OCI-LY7 (cell line): Measurements from ENCODE around the gene PLA2G4A. TPM values are rescaled to one million over a fixed set of nuclear protein-coding genes. Genes with fewer than 3 reads are reported as not detected.

Experiments
- BruUV-seq: library from RNA; stranded (reverse); fragments of 400-500 nt; replicated peaks from 2 replicates; lab custom pipeline; 2021; lab: Mats Ljungman, UMichigan
- CTCF ChIA-PET: fragments of 300-600 bp; sonication (Branson Sonifier 250); formaldehyde crosslinking; loops from one replicate; lab custom pipeline; 2022; ENCODE audit warnings: antibody characterized with exemption; ENCODE audit not compliant: unreplicated experiment; lab: Charles Lee
- POLR2A ChIA-PET: fragments of 300-600 bp; sonication (Branson Sonifier 250); formaldehyde crosslinking; loops from one replicate; lab custom pipeline; 2022; ENCODE audit warnings: antibody characterized with exemption; lab: Charles Lee
- DNase-seq: peaks from one replicate; pipeline ENCODE4 v3.0.0-alpha.2; 2015; ENCODE audit warnings: low spot score
- H2AFZ ChIP-seq: fragments of 200-600 bp; sonication (generic), shearing (Covaris generic); 2 replicates; pipeline ENCODE4 v1.6.1; 2014; ENCODE audit warnings: mild to moderate bottlenecking, antibody characterized with exemption, low read length, moderate library complexity
- H3K27ac ChIP-seq: fragments of 200-600 bp; sonication (generic); 2 replicates; pipeline ENCODE4 v1.5.1; 2014; ENCODE audit warnings: mixed run types, low read depth, mild to moderate bottlenecking, moderate library complexity, low read length, inconsistent platforms; ENCODE audit not compliant: poor library complexity, severe bottlenecking
- H3K36me3 ChIP-seq: fragments of 200-600 bp; sonication (generic); 2 replicates; pipeline ENCODE4 v1.6.1; 2014; ENCODE audit warnings: mild to moderate bottlenecking, antibody characterized with exemption, low read length, moderate library complexity, mixed read lengths; ENCODE audit not compliant: insufficient read depth
- H3K4me1 ChIP-seq: fragments of 200-600 bp; sonication (generic); 2 replicates; pipeline ENCODE4 v1.5.1; 2014; ENCODE audit warnings: mild to moderate bottlenecking, low read length; ENCODE audit not compliant: insufficient read depth, poor library complexity, severe bottlenecking
- H3K4me2 ChIP-seq: fragments of 200-600 bp; sonication (generic); 2 replicates; pipeline ENCODE4 v1.6.1; 2014; ENCODE audit warnings: mild to moderate bottlenecking, low read length
- H3K4me3 ChIP-seq: fragments of 200-600 bp; sonication (generic); 2 replicates; pipeline ENCODE4 v1.5.1; 2014; ENCODE audit warnings: mild to moderate bottlenecking, low read depth, low read length; ENCODE audit not compliant: poor library complexity, severe bottlenecking
- H3K79me2 ChIP-seq: fragments of 200-600 bp; sonication (generic); 2 replicates; pipeline ENCODE4 v1.6.1; 2016; ENCODE audit warnings: low read depth, mild to moderate bottlenecking, low read length, moderate library complexity, mixed read lengths; ENCODE audit not compliant: insufficient read depth
- H3K9me2 ChIP-seq: fragments of 200-600 bp; sonication (generic); 2 replicates; pipeline ENCODE4 v1.6.1; 2016; ENCODE audit warnings: mild to moderate bottlenecking, low read length, mixed read lengths; ENCODE audit not compliant: insufficient read depth
- H3K9me3 ChIP-seq: fragments of 200-600 bp; sonication (generic); 2 replicates; pipeline ENCODE4 v1.6.1; 2014; ENCODE audit warnings: mild to moderate bottlenecking, mixed run types, low read length, mixed read lengths
- H4K20me1 ChIP-seq: fragments of 200-600 bp; sonication (generic); 2 replicates; pipeline ENCODE4 v1.6.1; 2014; ENCODE audit warnings: mild to moderate bottlenecking, antibody characterized with exemption, low read length, moderate library complexity, mixed read lengths; ENCODE audit not compliant: insufficient read depth
- EZH2phosphoT487 ChIP-seq: fragments of 200-600 bp; sonication (generic); IDR thresholded peaks from 2 replicates; pipeline ENCODE4 v1.6.1; 2018; ENCODE audit warnings: low read depth, borderline replicate concordance, mild to moderate bottlenecking, mixed run types, antibody characterized with exemption, low read length, moderate library complexity, mixed read lengths
- intact Hi-C: fragments of 100-400 bp; cut with micrococcal nuclease; formaldehyde crosslinking; loops from one replicate; pipeline ENCODE4 v1.10.0; 2022; ENCODE audit not compliant: unreplicated experiment
- total RNA-seq, 2 experiments: library from RNA; depleted of rRNA in 1 of 2; stranded (reverse); fragments of >200 nt in 1 of 2; shearing (Covaris generic) in 1 of 2; gene quantifications; 2 replicates each; pipeline ENCODE4 v1.2.3, GENCODE V29; 2014 to 2022
- TF ChIP-seq, protein P1 (sequence below): fragments of 200-600 bp; sonication (generic); conservative IDR thresholded peaks from 2 replicates; pipeline ENCODE4 v1.5.1; 2014; ENCODE audit warnings: mild to moderate bottlenecking, antibody characterized with exemption, low read length, moderate library complexity, mixed read lengths

Gene PLA2G4A
- total RNA-seq, 2 experiments from 2014 or later, result not detected

- intact Hi-C loops, result no loop called here
These were observed 150.1 kb downstream of the PLA2G4A start for GRCh38 chr1:186978596-186979556.

GRCh38 chr1:186980400-186980799 lies 151.7 kb downstream of the PLA2G4A start:
- Histone ChIP-seq H3K9me3 (no peaks in the 10 kb centered on the region), H4K20me1 (no peaks in the 10 kb centered on the region; the same call in 1 of the 2 replicates), H3K9me2 (no peaks in the 10 kb centered on the region), H3K4me3 (no peak overlapping the region), H3K79me2 (no peaks in the 10 kb centered on the region), H3K27ac (no peak overlapping the region), H3K36me3 (no peaks in the 10 kb centered on the region), H3K4me2 (no peak overlapping the region), H2AFZ (no peak overlapping the region), H3K4me1 (no peaks in the 10 kb centered on the region)
- BruUV-seq, result no TSS peak
- POLR2A ChIA-PET, result no interaction called here
- TF ChIP-seq, protein P1, sequence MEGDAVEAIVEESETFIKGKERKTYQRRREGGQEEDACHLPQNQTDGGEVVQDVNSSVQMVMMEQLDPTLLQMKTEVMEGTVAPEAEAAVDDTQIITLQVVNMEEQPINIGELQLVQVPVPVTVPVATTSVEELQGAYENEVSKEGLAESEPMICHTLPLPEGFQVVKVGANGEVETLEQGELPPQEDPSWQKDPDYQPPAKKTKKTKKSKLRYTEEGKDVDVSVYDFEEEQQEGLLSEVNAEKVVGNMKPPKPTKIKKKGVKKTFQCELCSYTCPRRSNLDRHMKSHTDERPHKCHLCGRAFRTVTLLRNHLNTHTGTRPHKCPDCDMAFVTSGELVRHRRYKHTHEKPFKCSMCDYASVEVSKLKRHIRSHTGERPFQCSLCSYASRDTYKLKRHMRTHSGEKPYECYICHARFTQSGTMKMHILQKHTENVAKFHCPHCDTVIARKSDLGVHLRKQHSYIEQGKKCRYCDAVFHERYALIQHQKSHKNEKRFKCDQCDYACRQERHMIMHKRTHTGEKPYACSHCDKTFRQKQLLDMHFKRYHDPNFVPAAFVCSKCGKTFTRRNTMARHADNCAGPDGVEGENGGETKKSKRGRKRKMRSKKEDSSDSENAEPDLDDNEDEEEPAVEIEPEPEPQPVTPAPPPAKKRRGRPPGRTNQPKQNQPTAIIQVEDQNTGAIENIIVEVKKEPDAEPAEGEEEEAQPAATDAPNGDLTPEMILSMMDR, result no peak
- TF ChIP-seq EZH2phosphoT487, result no peak
- DNase-seq, result no peak
- intact Hi-C loops, result loop anchor here (10.0 kb wide), 2 partner anchors 256 to 576 kb away; no protein-coding TSS in a partner anchor
- CTCF ChIA-PET, result no interaction called here

More at GRCh38 chr1:186978596-186979556, 150.1 kb downstream of the PLA2G4A start:
- H3K9me3 ChIP-seq, result no peaks in the 10 kb centered on the region
- no peak for TF ChIP-seq EZH2phosphoT487
- TF ChIP-seq, protein P1, result no peak
- CTCF ChIA-PET, result no interaction called here
- POLR2A ChIA-PET, result interaction anchor here (0.6 kb wide), 1 partner anchor 1733 kb away, joined by 4 read pairs; no protein-coding TSS in a partner anchor
- H3K27ac ChIP-seq, result no peak overlapping the region
- H3K4me1 ChIP-seq, result no peaks in the 10 kb centered on the region
- no peaks in the 10 kb centered on the region for H3K79me2 ChIP-seq
- no peak overlapping the region for H3K4me3 ChIP-seq
- DNase-seq, result no peak
- BruUV-seq, result no TSS peak
- no peaks in the 10 kb centered on the region; the same call in 1 of the 2 replicates for H4K20me1 ChIP-seq
- H3K36me3 ChIP-seq, result no peaks in the 10 kb centered on the region
- no peaks in the 10 kb centered on the region for H3K9me2 ChIP-seq
- H2AFZ ChIP-seq, result no peak overlapping the region
- H3K4me2 ChIP-seq, result no peak overlapping the region
